ENCODE data around the gene NT5C1A.

DNA sequence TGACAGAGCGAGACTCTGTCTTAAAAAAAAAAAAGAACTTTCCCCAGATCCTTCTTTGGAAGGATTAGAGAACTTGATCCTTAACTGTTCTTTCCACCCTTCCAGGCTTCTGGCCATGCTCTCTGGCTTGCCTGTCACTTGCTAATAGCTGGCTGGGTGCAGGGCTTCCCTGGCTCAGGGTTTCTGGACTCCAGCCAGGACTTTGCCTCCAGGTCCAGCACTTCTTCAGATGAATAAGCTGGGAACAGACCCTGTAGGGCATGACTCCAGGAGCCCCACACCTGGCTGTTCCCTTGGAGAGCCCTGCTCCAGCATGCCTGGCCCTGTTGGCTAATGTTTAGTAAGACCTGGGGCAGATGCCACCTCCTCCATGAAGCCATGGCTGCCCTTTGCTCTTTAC, 3.3 kb upstream of the NT5C1A start:
- TF ChIP-seq KDM1A (IDR thresholded peaks at IDR 0.05; ENCODE audit: low read depth) (no peak), HEYL (CRISPR knock-in tag; IDR thresholded peaks at IDR 0.05) (no peak), POLR2A (IDR thresholded peaks at IDR 0.05; ENCODE audit: low read length) (no peak), TP53 (CRISPR knock-in tag; IDR thresholded peaks at IDR 0.05) (no peak), CHD2 (IDR thresholded peaks at IDR 0.05; ENCODE audit: low read length, partially characterized antibody) (no peak), EP300 (IDR thresholded peaks at IDR 0.05) (no peak), RNF2 (IDR thresholded peaks at IDR 0.05; ENCODE audit: borderline replicate concordance, low read depth) (no peak), ESRRA (IDR thresholded peaks at IDR 0.05; ENCODE audit: borderline replicate concordance, low read length) (no peak)
- TF ChIP-seq, protein P1, sequence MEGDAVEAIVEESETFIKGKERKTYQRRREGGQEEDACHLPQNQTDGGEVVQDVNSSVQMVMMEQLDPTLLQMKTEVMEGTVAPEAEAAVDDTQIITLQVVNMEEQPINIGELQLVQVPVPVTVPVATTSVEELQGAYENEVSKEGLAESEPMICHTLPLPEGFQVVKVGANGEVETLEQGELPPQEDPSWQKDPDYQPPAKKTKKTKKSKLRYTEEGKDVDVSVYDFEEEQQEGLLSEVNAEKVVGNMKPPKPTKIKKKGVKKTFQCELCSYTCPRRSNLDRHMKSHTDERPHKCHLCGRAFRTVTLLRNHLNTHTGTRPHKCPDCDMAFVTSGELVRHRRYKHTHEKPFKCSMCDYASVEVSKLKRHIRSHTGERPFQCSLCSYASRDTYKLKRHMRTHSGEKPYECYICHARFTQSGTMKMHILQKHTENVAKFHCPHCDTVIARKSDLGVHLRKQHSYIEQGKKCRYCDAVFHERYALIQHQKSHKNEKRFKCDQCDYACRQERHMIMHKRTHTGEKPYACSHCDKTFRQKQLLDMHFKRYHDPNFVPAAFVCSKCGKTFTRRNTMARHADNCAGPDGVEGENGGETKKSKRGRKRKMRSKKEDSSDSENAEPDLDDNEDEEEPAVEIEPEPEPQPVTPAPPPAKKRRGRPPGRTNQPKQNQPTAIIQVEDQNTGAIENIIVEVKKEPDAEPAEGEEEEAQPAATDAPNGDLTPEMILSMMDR (IDR thresholded peaks at IDR 0.05) = no peak
- TF ChIP-seq, protein P2, sequence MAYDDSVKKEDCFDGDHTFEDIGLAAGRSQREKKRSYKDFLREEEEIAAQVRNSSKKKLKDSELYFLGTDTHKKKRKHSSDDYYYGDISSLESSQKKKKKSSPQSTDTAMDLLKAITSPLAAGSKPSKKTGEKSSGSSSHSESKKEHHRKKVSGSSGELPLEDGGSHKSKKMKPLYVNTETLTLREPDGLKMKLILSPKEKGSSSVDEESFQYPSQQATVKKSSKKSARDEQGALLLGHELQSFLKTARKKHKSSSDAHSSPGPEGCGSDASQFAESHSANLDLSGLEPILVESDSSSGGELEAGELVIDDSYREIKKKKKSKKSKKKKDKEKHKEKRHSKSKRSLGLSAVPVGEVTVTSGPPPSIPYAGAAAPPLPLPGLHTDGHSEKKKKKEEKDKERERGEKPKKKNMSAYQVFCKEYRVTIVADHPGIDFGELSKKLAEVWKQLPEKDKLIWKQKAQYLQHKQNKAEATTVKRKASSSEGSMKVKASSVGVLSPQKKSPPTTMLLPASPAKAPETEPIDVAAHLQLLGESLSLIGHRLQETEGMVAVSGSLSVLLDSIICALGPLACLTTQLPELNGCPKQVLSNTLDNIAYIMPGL (CRISPR knock-in tag; IDR thresholded peaks at IDR 0.05; ENCODE audit: borderline replicate concordance) = no peak
- TF ChIP-seq, protein P3, sequence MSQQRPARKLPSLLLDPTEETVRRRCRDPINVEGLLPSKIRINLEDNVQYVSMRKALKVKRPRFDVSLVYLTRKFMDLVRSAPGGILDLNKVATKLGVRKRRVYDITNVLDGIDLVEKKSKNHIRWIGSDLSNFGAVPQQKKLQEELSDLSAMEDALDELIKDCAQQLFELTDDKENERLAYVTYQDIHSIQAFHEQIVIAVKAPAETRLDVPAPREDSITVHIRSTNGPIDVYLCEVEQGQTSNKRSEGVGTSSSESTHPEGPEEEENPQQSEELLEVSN (IDR thresholded peaks at IDR 0.05; ENCODE audit: borderline replicate concordance, low read depth) = no peak
- TF ChIP-seq, protein P4, sequence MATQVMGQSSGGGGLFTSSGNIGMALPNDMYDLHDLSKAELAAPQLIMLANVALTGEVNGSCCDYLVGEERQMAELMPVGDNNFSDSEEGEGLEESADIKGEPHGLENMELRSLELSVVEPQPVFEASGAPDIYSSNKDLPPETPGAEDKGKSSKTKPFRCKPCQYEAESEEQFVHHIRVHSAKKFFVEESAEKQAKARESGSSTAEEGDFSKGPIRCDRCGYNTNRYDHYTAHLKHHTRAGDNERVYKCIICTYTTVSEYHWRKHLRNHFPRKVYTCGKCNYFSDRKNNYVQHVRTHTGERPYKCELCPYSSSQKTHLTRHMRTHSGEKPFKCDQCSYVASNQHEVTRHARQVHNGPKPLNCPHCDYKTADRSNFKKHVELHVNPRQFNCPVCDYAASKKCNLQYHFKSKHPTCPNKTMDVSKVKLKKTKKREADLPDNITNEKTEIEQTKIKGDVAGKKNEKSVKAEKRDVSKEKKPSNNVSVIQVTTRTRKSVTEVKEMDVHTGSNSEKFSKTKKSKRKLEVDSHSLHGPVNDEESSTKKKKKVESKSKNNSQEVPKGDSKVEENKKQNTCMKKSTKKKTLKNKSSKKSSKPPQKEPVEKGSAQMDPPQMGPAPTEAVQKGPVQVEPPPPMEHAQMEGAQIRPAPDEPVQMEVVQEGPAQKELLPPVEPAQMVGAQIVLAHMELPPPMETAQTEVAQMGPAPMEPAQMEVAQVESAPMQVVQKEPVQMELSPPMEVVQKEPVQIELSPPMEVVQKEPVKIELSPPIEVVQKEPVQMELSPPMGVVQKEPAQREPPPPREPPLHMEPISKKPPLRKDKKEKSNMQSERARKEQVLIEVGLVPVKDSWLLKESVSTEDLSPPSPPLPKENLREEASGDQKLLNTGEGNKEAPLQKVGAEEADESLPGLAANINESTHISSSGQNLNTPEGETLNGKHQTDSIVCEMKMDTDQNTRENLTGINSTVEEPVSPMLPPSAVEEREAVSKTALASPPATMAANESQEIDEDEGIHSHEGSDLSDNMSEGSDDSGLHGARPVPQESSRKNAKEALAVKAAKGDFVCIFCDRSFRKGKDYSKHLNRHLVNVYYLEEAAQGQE (IDR thresholded peaks at IDR 0.05) = no peak
- TF ChIP-seq, protein P5, sequence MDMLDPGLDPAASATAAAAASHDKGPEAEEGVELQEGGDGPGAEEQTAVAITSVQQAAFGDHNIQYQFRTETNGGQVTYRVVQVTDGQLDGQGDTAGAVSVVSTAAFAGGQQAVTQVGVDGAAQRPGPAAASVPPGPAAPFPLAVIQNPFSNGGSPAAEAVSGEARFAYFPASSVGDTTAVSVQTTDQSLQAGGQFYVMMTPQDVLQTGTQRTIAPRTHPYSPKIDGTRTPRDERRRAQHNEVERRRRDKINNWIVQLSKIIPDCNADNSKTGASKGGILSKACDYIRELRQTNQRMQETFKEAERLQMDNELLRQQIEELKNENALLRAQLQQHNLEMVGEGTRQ (IDR thresholded peaks at IDR 0.05) = no peak
